ENCODE measurements around the gene INSYN2A. TPM values are rescaled to one million over a fixed set of nuclear protein-coding genes. Genes with fewer than 3 reads are reported as not detected.

The INSYN2A gene
- total RNA-seq, 1 donor from 2014 or later: 4.6 TPM

- DNase-seq (ENCODE audit: extremely low spot score, unreplicated experiment): no peak
- no peaks in the 10 kb centered on the region for H3K27me3 Mint-ChIP-seq (ENCODE audit: unreplicated experiment)
- no peak overlapping the region for H3K27ac Mint-ChIP-seq (ENCODE audit: unreplicated experiment)
- TF ChIP-seq, protein P1, sequence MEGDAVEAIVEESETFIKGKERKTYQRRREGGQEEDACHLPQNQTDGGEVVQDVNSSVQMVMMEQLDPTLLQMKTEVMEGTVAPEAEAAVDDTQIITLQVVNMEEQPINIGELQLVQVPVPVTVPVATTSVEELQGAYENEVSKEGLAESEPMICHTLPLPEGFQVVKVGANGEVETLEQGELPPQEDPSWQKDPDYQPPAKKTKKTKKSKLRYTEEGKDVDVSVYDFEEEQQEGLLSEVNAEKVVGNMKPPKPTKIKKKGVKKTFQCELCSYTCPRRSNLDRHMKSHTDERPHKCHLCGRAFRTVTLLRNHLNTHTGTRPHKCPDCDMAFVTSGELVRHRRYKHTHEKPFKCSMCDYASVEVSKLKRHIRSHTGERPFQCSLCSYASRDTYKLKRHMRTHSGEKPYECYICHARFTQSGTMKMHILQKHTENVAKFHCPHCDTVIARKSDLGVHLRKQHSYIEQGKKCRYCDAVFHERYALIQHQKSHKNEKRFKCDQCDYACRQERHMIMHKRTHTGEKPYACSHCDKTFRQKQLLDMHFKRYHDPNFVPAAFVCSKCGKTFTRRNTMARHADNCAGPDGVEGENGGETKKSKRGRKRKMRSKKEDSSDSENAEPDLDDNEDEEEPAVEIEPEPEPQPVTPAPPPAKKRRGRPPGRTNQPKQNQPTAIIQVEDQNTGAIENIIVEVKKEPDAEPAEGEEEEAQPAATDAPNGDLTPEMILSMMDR (IDR thresholded peaks at IDR 0.05): no peak
- H3K9me3 Mint-ChIP-seq (ENCODE audit: unreplicated experiment): peaks cover 3% of the 10 kb centered on the region
- no peaks in the 10 kb centered on the region for H3K36me3 Mint-ChIP-seq (ENCODE audit: unreplicated experiment)
- peaks cover 7% of the 10 kb centered on the region for H3K4me1 Mint-ChIP-seq (ENCODE audit: unreplicated experiment)
- H3K4me3 Mint-ChIP-seq (ENCODE audit: unreplicated experiment): no peak overlapping the region
These were observed 24.9 kb upstream of the INSYN2A start for GRCh38 chr10:127221281-127221680.

GRCh38 chr10:127218658-127219057 is 22.3 kb upstream of the INSYN2A start:
- no peaks in the 10 kb centered on the region for H3K27me3 Mint-ChIP-seq (ENCODE audit: unreplicated experiment)
- H3K9me3 Mint-ChIP-seq (ENCODE audit: unreplicated experiment): peaks cover 3% of the 10 kb centered on the region
- no peak overlapping the region for H3K4me3 Mint-ChIP-seq (ENCODE audit: unreplicated experiment)
- no peaks in the 10 kb centered on the region for H3K36me3 Mint-ChIP-seq (ENCODE audit: unreplicated experiment)
- DNase-seq (ENCODE audit: extremely low spot score, unreplicated experiment): no peak
- peaks cover 12% of the 10 kb centered on the region for H3K4me1 Mint-ChIP-seq (ENCODE audit: unreplicated experiment)
- TF ChIP-seq, protein P1 (IDR thresholded peaks at IDR 0.05): no peak
- no peak overlapping the region for H3K27ac Mint-ChIP-seq (ENCODE audit: unreplicated experiment)

GRCh38 chr10:127216786-127217185 is 20.4 kb upstream of the INSYN2A start:
- no peak for DNase-seq (ENCODE audit: extremely low spot score, unreplicated experiment)
- peaks cover 12% of the 10 kb centered on the region for H3K4me1 Mint-ChIP-seq (ENCODE audit: unreplicated experiment)
- TF ChIP-seq, protein P1 (IDR thresholded peaks at IDR 0.05): no peak
- H3K4me3 Mint-ChIP-seq (ENCODE audit: unreplicated experiment): no peak overlapping the region
- H3K36me3 Mint-ChIP-seq (ENCODE audit: unreplicated experiment): no peaks in the 10 kb centered on the region
- peak overlapping the region; percentile 12 for H3K27ac Mint-ChIP-seq (ENCODE audit: unreplicated experiment)
- no peaks in the 10 kb centered on the region for H3K27me3 Mint-ChIP-seq (ENCODE audit: unreplicated experiment)
- peaks cover 3% of the 10 kb centered on the region for H3K9me3 Mint-ChIP-seq (ENCODE audit: unreplicated experiment)

DNA sequence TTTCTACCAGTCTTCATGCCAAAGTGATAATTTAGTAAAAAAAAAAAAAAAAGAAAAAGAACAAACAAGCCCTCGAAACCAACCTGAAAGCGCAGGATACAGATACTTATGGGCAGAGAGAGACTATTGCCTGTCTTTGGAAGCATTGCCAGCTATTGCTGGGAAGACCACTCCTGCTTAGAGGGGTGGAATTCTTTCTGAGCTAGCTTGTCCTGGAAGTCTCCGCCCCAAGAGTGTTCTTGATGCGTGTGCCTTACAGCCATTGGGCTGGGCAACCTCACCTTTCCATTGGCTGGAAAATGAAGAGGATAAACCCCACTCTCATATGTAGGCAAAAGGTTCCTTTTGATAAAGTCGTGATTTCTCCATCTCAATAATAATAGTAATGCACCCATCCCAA is 19.9 kb upstream of the INSYN2A start:
- H3K4me3 Mint-ChIP-seq (ENCODE audit: unreplicated experiment): no peak overlapping the region
- H3K27me3 Mint-ChIP-seq (ENCODE audit: unreplicated experiment): no peaks in the 10 kb centered on the region
- DNase-seq (ENCODE audit: extremely low spot score, unreplicated experiment): no peak
- TF ChIP-seq, protein P1 (IDR thresholded peaks at IDR 0.05): no peak
- peaks cover 3% of the 10 kb centered on the region for H3K9me3 Mint-ChIP-seq (ENCODE audit: unreplicated experiment)
- H3K27ac Mint-ChIP-seq (ENCODE audit: unreplicated experiment): peak overlapping the region; percentile 11
- no peaks in the 10 kb centered on the region for H3K36me3 Mint-ChIP-seq (ENCODE audit: unreplicated experiment)
- H3K4me1 Mint-ChIP-seq (ENCODE audit: unreplicated experiment): peaks cover 12% of the 10 kb centered on the region

GRCh38 chr10:127215866-127216265 is 19.5 kb upstream of the INSYN2A start:
- peaks cover 3% of the 10 kb centered on the region for H3K9me3 Mint-ChIP-seq (ENCODE audit: unreplicated experiment)
- TF ChIP-seq, protein P1 (IDR thresholded peaks at IDR 0.05): no peak
- H3K4me3 Mint-ChIP-seq (ENCODE audit: unreplicated experiment): no peak overlapping the region
- DNase-seq (ENCODE audit: extremely low spot score, unreplicated experiment): no peak
- H3K4me1 Mint-ChIP-seq (ENCODE audit: unreplicated experiment): peaks cover 12% of the 10 kb centered on the region
- no peaks in the 10 kb centered on the region for H3K27me3 Mint-ChIP-seq (ENCODE audit: unreplicated experiment)
- H3K36me3 Mint-ChIP-seq (ENCODE audit: unreplicated experiment): no peaks in the 10 kb centered on the region
- H3K27ac Mint-ChIP-seq (ENCODE audit: unreplicated experiment): peak overlapping the region; percentile 11

All from osteocyte (in vitro differentiated cells).